HG03460 (cell line): ENCODE measurements around the gene EOMES.
"Not testable (repeated sequence)": the region's sequence is repeated elsewhere in the genome, so short reads cannot be mapped to it uniquely, and the experiment has no call there.

Experiments
- ATAC-seq: cut with Tn5 transposase; IDR thresholded peaks from one replicate; pipeline ENCODE4 v1.9.1; 2021; ENCODE audit not compliant: unreplicated experiment

Gene EOMES

GRCh38 chr3:27721717-27722564 lies at the start of gene EOMES:
Gene EOMES (minus strand): TSS chr3:27722323. CDS start chr3:27722294, 29 bp downstream.
- ATAC-seq = peak; percentile 61

GRCh38 chr3:27770384-27770783 lies 48.3 kb upstream of the EOMES start:
- ATAC-seq = not testable (repeated sequence)

GRCh38 chr3:27767000-27767399 lies 44.9 kb upstream of the EOMES start:
- ATAC-seq = no peak

GRCh38 chr3:27758083-27758482 lies 36.0 kb upstream of the EOMES start:
- ATAC-seq = no peak

GRCh38 chr3:27756877-27757276 lies 34.8 kb upstream of the EOMES start:
- no peak for ATAC-seq

GRCh38 chr3:27752926-27753325 lies 30.8 kb upstream of the EOMES start:
- ATAC-seq = no peak

- ATAC-seq = no peak
These were observed 27.5 kb upstream of the EOMES start for GRCh38 chr3:27749643-27750042.

GRCh38 chr3:27746838-27747237 lies 24.7 kb upstream of the EOMES start:
- no peak for ATAC-seq

- ATAC-seq = no peak
These were observed 18.7 kb upstream of the EOMES start for GRCh38 chr3:27740854-27741253.

- ATAC-seq = no peak
These were observed 15.0 kb upstream of the EOMES start for GRCh38 chr3:27737091-27737490.

- ATAC-seq = no peak
These were observed 8.9 kb upstream of the EOMES start for GRCh38 chr3:27730774-27731659.

- no peak for ATAC-seq
These were observed 7.9 kb upstream of the EOMES start for GRCh38 chr3:27729748-27730611.

GRCh38 chr3:27729325-27729724 lies 7.2 kb upstream of the EOMES start:
- no peak for ATAC-seq

- ATAC-seq = no peak
These were observed 6.3 kb upstream of the EOMES start for GRCh38 chr3:27728195-27729087.

GRCh38 chr3:27726240-27726639 lies 4.1 kb upstream of the EOMES start:
- ATAC-seq = no peak

- no peak for ATAC-seq
These were observed 2.5 kb upstream of the EOMES start for GRCh38 chr3:27724459-27725197.

- ATAC-seq = no peak
These were observed 1.8 kb upstream of the EOMES start for GRCh38 chr3:27723815-27724458.

- no peak for ATAC-seq
These were observed 1.3 kb upstream of the EOMES start for GRCh38 chr3:27723456-27723814.

- ATAC-seq = no peak
These were observed 900 bp upstream of the EOMES start for GRCh38 chr3:27723001-27723445.
